Measurements from ENCODE around the gene DHRS11.

The DHRS11 gene

DNA sequence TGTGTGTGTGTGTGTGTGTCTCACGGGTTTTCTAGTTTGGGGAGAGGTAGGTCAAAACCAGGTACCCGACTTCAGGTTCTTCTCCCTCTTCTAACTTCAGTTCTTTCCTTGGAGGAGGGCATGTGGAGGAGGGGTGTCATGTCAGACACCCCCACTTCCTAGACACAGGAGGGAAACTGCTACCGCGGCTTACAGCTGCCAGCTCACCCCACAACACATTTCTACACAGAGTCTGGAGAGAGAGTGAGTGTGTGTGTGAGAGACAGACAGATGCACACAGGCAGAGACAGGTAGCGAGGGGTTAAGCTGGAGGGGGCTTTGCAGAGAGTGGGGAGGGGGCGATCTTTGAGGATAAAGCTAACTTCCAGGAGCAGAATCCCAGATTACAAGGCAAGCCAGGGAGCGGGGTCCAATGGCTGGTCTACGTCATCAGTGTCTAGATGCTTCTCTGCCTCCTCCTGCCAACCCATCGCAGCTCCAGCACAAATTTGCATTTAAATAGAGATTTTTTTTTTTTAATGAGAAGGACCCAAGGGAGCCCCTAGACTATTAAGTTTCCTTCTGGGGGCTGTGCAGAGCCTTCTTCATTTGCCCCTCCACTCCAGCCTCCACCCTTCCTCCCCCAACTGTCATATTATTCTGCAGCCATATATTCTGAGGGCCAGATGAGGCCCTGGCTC is 58.6 kb downstream of the DHRS11 start:
- no peak for DNase-seq (ENCODE audit: low read depth in 3 of 3)
